HEK293T (cell line): ENCODE measurements around the gene MTCP1.

Experiments
- ARNT ChIP-seq: fragments of 450-650 bp; IDR thresholded peaks from 2 replicates; pipeline ENCODE4 v1.6.1; 2017; ENCODE audit warnings: mild to moderate bottlenecking
- FOXA1 ChIP-seq: fragments of 450-650 bp; IDR thresholded peaks from 2 replicates; pipeline ENCODE4 v1.6.1; 2016; ENCODE audit warnings: mild to moderate bottlenecking
- FOXK2 ChIP-seq: fragments of 450-650 bp; IDR thresholded peaks from 2 replicates; pipeline ENCODE4 v1.6.1; 2016; ENCODE audit warnings: mild to moderate bottlenecking
- FOXM1 ChIP-seq: fragments of 450-650 bp; IDR thresholded peaks from 2 replicates; pipeline ENCODE4 v1.6.1; 2017; ENCODE audit warnings: mild to moderate bottlenecking, borderline replicate concordance
- NFRKB ChIP-seq: fragments of 450-650 bp; IDR thresholded peaks from 2 replicates; pipeline ENCODE4 v1.6.1; 2016; ENCODE audit warnings: mild to moderate bottlenecking, moderate library complexity
- SP1 ChIP-seq: fragments of 450-650 bp; IDR thresholded peaks from 2 replicates; pipeline ENCODE4 v1.6.1; 2017
- SUZ12 ChIP-seq: fragments of 450-650 bp; IDR thresholded peaks from 2 replicates; pipeline ENCODE4 v1.6.1; 2016; ENCODE audit warnings: mild to moderate bottlenecking
- TARDBP ChIP-seq: fragments of 450-650 bp; IDR thresholded peaks from 2 replicates; pipeline ENCODE4 v1.6.1; 2016
- ZNF384 ChIP-seq: fragments of 450-650 bp; IDR thresholded peaks from 2 replicates; pipeline ENCODE4 v1.6.1; 2016

DNA sequence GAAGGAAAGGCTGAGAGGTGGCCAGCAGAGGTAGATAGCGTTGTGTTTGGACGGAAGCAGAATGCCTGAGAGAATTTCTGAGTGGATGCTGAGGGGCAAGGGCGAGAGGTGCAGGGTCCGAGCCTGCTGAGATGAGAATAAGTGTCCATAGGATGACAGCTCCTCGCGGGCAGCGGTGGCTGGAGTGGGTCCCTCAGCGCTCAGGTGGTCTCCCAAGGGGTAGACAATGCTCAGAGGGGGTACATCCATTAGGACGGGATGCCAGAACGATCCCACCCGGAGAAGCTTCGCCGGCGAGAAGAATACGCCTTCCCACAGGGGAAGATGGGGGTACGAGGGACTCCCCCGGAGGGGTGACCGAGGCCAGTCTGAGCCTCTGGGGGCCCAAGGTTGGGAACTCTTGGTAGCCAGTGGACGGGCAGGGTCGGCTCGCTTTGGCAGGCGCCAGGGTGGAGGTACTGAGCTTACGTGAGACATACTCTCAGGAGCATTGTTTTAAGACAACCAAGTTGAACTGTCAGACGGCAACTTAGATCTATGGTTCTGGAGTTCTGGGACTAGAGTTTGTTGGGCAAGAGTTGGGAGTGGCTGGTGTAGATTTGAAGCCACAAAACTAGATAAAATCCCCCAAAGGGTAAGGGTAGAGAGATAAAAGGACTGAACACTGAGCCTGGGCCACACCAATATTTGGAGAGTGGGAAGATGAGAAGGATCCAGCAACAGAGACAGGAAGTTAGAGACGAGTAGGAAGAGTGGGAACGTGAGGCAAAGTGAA is 16.2 kb upstream of the MTCP1 start:
- TF ChIP-seq SP1 (no peak), ARNT (no peak), ZNF384 (no peak), SUZ12 (no peak), TARDBP (no peak), NFRKB (no peak), FOXA1 (no peak), FOXM1 (no peak), FOXK2 (no peak)
